Sigmoid colon (tissue), 4 donors: ENCODE measurements around the gene IQCE.

Experiments used
- CTCF ChIP-seq, 4 experiments: fragments of 450-650 bp in 3 of 4; fragments of 200-600 bp in 1 of 4; IDR thresholded peaks; one replicate each; pipeline ENCODE4 v1.5.1; 2016 to 2019; ENCODE audit warnings: antibody characterized with exemption in 4 of 4, mild to moderate bottlenecking in 3 of 4, moderate library complexity in 2 of 4
- POLR2A ChIP-seq, 2 donors: fragments of 450-650 bp; IDR thresholded peaks; one replicate each; pipeline ENCODE4 v1.6.1; 2016; ENCODE audit warnings: antibody characterized with exemption in 2 of 2, mild to moderate bottlenecking in 2 of 2, moderate library complexity in 2 of 2
- POLR2AphosphoS5 ChIP-seq, 4 donors: sonication (generic); formaldehyde crosslinking; IDR thresholded peaks; one replicate each; pipeline ENCODE4 v1.6.1; 2017; ENCODE audit warnings: antibody characterized with exemption in 4 of 4

- TF ChIP-seq POLR2A (IDR thresholded peaks at IDR 0.05) (no peak), CTCF (IDR thresholded peaks at IDR 0.05) (no peak), POLR2AphosphoS5 (IDR thresholded peaks at IDR 0.05) (no peak)
Observed at GRCh38 chr7:2628130-2628482, 69.3 kb downstream of the IQCE start.
